WI38 (cell line): ENCODE measurements around the gene SLC30A5.

Experiments
- H3K4me3 ChIP-seq: 2 replicates; pipeline ENCODE4 v1.5.1; 2011; ENCODE audit warnings: low read depth, mild to moderate bottlenecking, control low read depth, low read length
- TF ChIP-seq, protein P1 (sequence below): IDR thresholded peaks from 2 replicates; pipeline ENCODE4 v1.5.1; 2012; ENCODE audit warnings: low read depth, mild to moderate bottlenecking, control low read depth, low read length

The SLC30A5 gene

DNA sequence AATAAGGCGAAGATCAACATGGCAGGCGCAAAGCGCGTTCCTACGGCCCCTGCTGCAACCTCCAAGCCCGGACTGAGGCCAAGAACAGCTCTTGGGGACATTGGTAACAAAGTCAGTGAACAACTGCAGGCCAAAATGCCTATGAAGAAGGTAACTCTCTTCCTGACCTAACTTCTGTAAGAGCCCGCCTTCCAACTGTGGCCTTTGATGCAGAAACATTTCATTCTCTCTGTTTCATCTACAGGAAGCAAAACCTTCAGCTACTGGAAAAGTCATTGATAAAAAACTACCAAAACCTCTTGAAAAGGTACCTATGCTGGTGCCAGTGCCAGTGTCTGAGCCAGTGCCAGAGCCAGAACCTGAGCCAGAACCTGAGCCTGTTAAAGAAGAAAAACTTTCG is 74.1 kb downstream of the SLC30A5 start:
- TF ChIP-seq, protein P1, sequence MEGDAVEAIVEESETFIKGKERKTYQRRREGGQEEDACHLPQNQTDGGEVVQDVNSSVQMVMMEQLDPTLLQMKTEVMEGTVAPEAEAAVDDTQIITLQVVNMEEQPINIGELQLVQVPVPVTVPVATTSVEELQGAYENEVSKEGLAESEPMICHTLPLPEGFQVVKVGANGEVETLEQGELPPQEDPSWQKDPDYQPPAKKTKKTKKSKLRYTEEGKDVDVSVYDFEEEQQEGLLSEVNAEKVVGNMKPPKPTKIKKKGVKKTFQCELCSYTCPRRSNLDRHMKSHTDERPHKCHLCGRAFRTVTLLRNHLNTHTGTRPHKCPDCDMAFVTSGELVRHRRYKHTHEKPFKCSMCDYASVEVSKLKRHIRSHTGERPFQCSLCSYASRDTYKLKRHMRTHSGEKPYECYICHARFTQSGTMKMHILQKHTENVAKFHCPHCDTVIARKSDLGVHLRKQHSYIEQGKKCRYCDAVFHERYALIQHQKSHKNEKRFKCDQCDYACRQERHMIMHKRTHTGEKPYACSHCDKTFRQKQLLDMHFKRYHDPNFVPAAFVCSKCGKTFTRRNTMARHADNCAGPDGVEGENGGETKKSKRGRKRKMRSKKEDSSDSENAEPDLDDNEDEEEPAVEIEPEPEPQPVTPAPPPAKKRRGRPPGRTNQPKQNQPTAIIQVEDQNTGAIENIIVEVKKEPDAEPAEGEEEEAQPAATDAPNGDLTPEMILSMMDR = no peak

DNA sequence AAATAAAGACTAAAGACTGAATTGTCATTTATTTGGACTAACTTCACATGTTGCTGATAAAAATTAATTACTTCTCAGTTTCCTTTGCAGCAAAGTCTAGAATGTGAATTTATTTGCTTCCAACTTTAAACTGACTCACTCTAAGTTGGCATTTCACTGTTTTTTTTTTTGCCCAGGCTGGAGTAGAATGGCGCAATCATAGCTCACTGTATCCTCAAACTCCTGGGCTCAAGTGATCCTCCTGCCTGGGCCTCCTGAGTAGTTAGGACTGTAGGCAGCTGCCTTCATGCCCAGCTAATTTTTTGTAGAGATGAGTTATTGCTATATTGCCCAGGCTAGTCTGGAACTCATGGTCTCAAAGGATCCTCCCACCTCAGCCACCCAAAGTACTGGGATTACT is 76.7 kb downstream of the SLC30A5 start:
- TF ChIP-seq, protein P1 = no peak
- H3K4me3 ChIP-seq = no peak overlapping the region

More for the DNA sequence above, 74.1 kb downstream of the SLC30A5 start:
- peak overlapping the region; percentile 90 for H3K4me3 ChIP-seq

DNA sequence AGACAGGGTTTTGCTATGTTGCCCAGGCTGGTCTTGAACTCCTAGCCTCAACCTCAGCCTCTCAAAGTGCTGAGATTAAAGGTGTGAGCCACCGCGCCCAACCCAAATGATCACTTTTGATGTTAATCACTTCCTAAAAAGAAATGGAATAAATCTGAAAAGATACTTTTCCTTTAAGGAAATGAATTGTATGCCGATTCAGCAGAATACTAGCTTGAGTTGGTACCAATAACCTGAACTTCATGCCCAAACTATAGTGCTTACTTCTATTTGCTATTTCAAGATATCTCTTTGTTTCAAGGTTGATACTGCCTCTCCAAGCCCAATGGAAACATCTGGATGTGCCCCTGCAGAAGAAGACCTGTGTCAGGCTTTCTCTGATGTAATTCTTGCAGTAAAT is 77.2 kb downstream of the SLC30A5 start:
- TF ChIP-seq, protein P1 = no peak
- no peak overlapping the region for H3K4me3 ChIP-seq
